Occipital lobe (tissue), 2 donors: ENCODE data around the gene GPN1. TPM values are rescaled to one million over a fixed set of nuclear protein-coding genes. Genes with fewer than 3 reads are reported as not detected.
"Not testable (repeated sequence)": the region's sequence is repeated elsewhere in the genome, so short reads cannot be mapped to it uniquely, and the experiment has no call there.

Experiments used
- DNase-seq: peaks from one replicate; lab custom pipeline; 2025; lab: John Stamatoyannopoulos, UW
- total RNA-seq: library from RNA; depleted of rRNA; stranded (reverse); fragments of >200 nt; gene quantifications from one replicate; pipeline ENCODE4 v1.2.3, GENCODE V29; 2014

Gene GPN1
- total RNA-seq, 1 donor from 2014 or later = 29.6 TPM

- not testable (repeated sequence) for DNase-seq
Measured at GRCh38 chr2:27626921-27627320, 1.9 kb upstream of the GPN1 start.

GRCh38 chr2:27627963-27628766 lies 685 bp upstream of the GPN1 start:
- no peak for DNase-seq

DNA sequence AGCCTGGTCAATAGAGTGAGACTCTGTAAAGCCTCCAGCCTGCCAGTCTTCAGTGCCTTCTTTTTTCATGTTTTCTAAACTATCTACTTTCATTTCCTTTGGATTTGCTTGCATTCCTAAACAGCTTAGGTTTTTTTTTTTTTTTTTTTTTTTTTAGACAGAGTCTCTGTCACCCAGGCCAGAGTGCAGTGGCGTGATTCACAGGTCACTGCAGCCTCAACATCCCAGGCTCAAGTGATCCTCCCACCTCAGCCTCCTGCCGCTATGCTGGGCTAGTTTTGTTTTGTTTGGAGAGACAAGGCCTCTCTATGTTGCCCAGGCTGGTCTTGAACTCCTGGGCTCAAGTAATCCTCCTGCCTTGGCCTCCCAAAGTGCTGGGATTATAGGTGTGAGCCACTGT lies 1.4 kb downstream of the GPN1 start:
- not testable (repeated sequence) for DNase-seq

DNA sequence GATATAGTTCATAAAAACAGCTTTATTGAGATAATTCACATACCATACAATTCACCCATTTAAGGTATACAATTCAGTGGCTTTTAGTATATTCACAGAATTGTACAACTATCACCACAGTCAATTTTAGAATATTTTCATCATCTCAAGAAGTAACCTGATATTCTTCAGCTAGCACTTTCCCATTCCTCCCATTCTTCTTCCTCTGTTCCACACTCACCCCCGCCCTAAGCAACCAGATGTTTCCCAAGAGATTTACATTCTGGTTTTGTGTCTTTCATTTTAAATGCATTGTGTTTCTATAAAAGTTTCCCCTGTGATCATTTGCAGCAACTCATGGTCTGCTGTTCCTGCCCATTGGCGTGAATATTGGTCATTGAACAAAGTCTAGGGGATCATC lies 5.4 kb downstream of the GPN1 start:
- DNase-seq = no peak

DNA sequence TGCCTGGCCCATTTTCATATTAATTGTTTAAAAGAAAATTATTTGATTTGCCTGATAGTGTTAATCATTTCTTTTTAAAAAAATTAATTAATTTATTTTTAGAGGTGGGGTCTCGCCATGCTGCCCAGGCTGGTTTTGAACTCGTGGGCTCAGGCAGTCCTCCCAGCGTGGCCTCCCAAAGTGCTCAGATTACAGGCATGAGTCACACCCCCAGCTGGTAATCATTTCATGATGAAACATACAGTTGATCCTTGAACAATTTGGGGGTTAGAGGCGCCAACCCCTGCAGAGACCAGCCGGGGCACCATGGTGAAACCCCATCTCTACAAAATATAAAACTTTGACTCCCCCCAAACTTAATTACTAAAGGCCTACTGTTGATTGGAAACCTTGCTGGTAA lies 7.9 kb downstream of the GPN1 start:
- no peak for DNase-seq

GRCh38 chr2:27638037-27638637 lies 9.3 kb downstream of the GPN1 start:
- DNase-seq = no peak

DNA sequence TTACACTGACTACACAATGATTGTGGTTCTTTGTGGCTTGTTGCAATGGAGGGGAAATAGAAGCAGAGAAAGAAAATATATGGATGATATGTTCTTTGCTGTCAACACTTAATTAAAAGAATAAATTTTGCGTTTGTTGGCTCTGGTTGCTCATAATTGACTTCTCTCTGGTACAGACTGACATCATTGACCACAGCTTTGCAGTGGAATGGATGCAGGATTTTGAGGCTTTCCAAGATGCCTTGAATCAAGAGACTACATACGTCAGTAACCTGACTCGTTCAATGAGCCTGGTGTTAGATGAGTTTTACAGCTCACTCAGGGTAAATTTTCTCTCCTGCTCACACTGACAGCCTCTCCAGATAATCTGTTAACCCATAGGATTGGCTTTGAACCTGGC lies 9.9 kb downstream of the GPN1 start:
- no peak for DNase-seq

DNA sequence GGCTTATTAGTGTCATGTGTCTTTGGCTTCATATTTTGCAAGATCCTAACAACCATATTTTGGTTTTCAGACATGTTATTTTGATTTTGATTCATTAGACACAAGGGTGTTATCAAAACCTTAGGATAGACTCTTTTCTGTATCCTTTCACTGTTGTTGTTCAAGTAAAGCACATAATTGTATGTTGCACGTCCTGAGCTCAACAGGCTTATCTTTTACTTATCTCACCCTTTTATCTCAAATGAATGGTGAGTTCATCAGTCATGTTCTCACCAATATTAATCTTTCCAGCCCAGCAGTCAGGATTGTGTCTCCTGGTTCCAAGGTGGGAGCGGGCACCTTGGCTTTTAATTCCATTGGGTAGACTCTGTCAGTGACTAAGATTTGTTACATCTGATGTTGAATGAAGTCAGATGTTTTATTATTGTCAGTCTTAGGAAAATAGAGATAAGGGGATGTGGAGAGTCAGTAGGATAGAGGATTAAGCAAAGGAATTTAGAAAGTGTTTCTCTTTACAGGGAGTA lies 11.9 kb downstream of the GPN1 start:
- no peak for DNase-seq

GRCh38 chr2:27645197-27645596 lies 16.3 kb downstream of the GPN1 start:
- no peak for DNase-seq

DNA sequence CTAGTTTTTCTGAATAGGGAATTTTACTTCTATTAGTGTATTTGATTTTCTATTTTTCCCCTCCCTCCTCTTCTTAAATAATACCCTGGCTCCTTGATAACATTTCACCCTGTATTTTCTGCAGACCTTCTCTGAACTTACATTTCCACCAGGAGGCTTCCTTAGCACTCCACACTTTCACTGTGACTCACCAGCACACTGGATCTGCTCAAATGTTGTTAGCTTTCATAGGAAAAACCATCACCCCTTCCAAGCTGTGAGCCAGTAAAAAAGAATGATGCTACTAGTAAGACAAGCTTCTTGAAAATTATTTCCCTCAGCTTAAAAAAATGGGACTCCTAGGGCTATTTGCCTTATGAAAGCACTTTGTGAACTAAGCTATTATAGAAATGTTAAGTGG lies 18.4 kb downstream of the GPN1 start:
- no peak for DNase-seq

DNA sequence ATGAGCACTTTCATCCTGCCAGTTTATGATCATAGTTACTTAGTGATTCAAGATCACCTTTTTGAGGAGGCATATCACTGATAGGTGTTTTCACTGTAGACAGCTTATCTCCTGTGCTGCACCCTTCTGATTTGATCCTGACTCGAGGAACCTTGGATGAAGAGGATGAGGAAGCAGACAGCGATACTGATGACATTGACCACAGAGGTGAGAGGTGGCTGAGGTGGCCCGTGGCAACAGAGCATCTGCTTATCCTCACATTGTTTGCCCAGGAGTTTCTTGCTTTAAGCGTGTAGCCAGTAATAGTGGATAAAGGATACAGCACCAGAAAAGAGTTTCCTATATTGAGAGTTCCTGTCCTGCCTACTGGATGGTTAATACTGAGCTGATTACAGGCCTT lies 18.9 kb downstream of the GPN1 start:
- no peak for DNase-seq

GRCh38 chr2:27651056-27651455 lies 22.2 kb downstream of the GPN1 start:
- DNase-seq = no peak

GRCh38 chr2:27652341-27652740 lies 23.5 kb downstream of the GPN1 start:
- DNase-seq = no peak

GRCh38 chr2:27652790-27653189 lies 23.9 kb downstream of the GPN1 start:
- DNase-seq = no peak

GRCh38 chr2:27653397-27653796 lies 24.5 kb downstream of the GPN1 start:
- DNase-seq = no peak

DNA sequence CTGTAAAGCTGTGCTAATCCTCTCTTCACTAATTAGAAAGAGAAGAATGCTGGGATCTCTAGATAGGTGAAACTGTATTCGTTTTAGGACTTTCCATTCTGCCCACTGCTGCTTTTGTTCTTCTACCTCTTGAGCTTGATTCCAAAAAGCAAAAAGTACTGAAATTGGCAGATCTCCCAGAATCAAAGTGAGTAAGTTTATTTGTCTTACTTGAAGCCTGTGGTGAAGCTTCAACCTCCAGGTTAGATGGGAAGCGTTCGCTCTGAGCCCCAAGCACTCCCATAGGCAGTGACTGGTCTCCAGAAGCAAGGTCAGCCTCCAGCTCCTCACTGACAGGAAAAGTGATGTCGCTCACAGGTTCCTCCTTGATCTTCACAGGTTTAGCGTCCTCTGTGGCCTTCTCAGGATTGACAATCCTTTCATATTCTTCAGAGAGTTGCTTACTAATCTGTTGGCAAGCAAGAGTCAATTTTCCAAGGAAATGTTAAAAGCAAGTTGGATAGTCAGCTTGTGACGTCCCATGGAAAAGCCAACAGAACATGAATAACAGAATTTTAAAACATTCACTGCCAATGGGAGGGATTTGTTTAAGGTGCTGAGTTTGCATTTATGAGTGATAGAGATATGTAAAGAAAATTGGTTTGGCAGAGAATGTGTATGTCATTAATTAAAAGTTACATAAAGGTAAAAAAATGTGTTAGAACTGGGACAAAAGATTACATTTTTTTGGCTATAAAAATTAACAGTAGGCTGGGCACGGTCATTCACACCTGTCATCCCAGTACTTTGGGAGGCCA lies 26.5 kb downstream of the GPN1 start:
- DNase-seq = no peak

DNA sequence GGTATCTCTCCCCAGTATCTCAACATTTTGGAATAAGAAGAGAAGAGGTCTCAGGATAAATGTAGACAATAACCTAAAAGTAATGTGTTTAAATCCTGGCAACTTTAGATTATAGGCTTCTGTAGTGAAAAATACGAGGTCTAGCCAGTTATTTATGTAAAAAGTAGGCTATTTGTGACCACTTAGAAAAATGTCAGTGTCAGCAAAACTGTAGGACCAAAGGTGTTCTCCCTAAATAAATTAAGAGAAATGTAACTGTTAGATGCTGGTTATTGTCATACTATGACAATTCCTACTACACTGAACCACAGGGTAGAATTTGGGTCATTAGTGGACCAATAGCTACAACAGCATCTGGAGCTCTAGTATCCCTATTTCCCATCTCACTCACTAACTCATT lies 32.5 kb downstream of the GPN1 start:
- no peak for DNase-seq

- peak; percentile 77 for DNase-seq
Measured at GRCh38 chr2:27663285-27664153, 34.7 kb downstream of the GPN1 start, which contains the start of the genes SLC4A1AP and SUPT7L. Gene SLC4A1AP, plus strand, starts transcription at chr2:27663889. Its CDS starts 26 bp downstream, at chr2:27663915. Gene SUPT7L, minus strand, starts transcription at chr2:27663614. Its CDS starts 1,422 bp downstream, at chr2:27662192.

DNA sequence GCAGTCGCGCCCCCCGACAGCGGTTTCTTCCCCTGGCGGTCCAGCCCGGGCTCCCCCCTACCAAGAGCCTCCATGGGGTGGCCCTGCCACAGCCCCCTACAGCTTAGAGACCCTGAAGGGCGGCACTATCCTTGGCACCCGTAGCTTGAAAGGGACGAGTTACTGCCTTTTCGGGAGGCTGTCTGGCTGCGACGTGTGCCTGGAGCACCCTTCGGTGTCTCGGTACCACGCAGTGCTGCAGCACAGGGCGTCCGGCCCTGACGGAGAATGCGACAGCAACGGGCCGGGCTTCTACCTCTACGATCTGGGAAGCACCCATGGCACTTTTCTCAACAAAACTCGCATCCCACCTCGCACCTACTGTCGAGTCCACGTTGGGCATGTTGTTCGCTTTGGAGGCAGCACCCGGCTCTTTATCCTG lies 35.3 kb downstream of the GPN1 start:
- DNase-seq = no peak

DNA sequence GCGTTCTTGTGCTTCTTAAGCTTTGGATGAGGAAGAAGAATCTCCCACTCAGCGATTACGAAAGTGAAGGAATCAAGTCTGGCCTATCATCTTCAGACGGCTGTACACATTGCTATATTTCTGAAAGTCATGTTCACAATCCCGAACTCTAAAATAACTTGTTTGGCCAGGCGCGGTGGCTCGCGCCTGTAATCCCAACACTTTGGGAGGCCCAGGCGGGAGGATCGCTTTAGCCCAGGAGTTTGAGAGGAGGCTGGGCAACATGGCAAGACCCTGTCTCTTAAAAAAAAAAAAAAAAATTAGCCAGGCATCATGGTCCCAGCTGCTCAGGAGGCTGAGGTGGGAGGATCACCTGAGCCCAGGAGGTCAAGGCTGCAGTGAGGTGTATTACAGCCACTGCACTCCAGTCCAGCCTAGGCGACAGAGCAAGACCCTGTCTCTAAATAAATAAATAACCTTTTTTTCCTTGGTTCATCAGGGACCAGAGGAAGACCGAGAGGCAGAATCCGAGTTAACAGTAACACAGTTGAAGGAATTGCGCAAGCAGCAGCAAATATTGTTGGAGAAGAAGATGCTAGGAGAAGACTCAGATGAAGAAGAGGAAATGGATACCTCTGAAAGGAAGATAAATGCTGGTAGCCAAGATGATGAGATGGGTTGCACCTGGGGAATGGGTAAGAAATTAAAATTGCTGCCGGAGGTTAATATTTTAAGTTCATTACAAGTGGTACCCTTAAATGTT lies 35.9 kb downstream of the GPN1 start:
- no peak for DNase-seq
